HK-2 (cell line): ENCODE measurements around the gene DOCK3.

Experiments used
- DNase-seq: peaks from one replicate; pipeline ENCODE4 v3.0.0-alpha.2; 2018; ENCODE audit not compliant: unreplicated experiment

Gene DOCK3

GRCh38 chr3:50674349-50675178 is at the start of gene DOCK3:
Gene DOCK3, plus strand, starts transcription at chr3:50674927. Its CDS starts 337 bp downstream, at chr3:50675264.
- DNase-seq, result peak; percentile 28

- no peak for DNase-seq
Measured at GRCh38 chr3:50625231-50626182, 49.2 kb upstream of the DOCK3 start.

- DNase-seq, result no peak
Measured at GRCh38 chr3:50626401-50626800, 48.3 kb upstream of the DOCK3 start.

- peak; percentile 78 for DNase-seq
Measured at GRCh38 chr3:50627407-50628051, 47.2 kb upstream of the DOCK3 start.

GRCh38 chr3:50628601-50629000 is 46.1 kb upstream of the DOCK3 start:
- DNase-seq, result no peak

GRCh38 chr3:50630394-50630793 is 44.3 kb upstream of the DOCK3 start:
- no peak for DNase-seq

GRCh38 chr3:50630877-50631276 is 43.9 kb upstream of the DOCK3 start:
- DNase-seq, result peak; percentile 56

GRCh38 chr3:50632450-50632849 is 42.3 kb upstream of the DOCK3 start:
- DNase-seq, result no peak

- no peak for DNase-seq
Measured at GRCh38 chr3:50633230-50633790, 41.4 kb upstream of the DOCK3 start.

GRCh38 chr3:50635066-50635465 is 39.7 kb upstream of the DOCK3 start:
- no peak for DNase-seq

- no peak for DNase-seq
Measured at GRCh38 chr3:50637011-50637410, 37.7 kb upstream of the DOCK3 start.

GRCh38 chr3:50637945-50638344 is 36.8 kb upstream of the DOCK3 start:
- no peak for DNase-seq

- DNase-seq, result peak; percentile 50
Measured at GRCh38 chr3:50639055-50639494, 35.7 kb upstream of the DOCK3 start.

GRCh38 chr3:50642382-50642781 is 32.3 kb upstream of the DOCK3 start:
- DNase-seq, result no peak

- DNase-seq, result no peak
Measured at GRCh38 chr3:50644561-50644960, 30.2 kb upstream of the DOCK3 start.

- DNase-seq, result no peak
Measured at GRCh38 chr3:50645378-50645777, 29.3 kb upstream of the DOCK3 start.

GRCh38 chr3:50648313-50648712 is 26.4 kb upstream of the DOCK3 start:
- no peak for DNase-seq

- DNase-seq, result no peak
Measured at GRCh38 chr3:50648944-50649343, 25.8 kb upstream of the DOCK3 start.

GRCh38 chr3:50649451-50649931 is 25.2 kb upstream of the DOCK3 start:
- no peak for DNase-seq

GRCh38 chr3:50650018-50650417 is 24.7 kb upstream of the DOCK3 start:
- DNase-seq, result no peak

GRCh38 chr3:50651445-50651844 is 23.3 kb upstream of the DOCK3 start:
- no peak for DNase-seq
